Neuronal stem cell (in vitro differentiated cells): ENCODE measurements around the gene MARK4.

Experiments used
- DNase-seq: peaks from one replicate; pipeline ENCODE4 v3.0.0-alpha.2; 2013; ENCODE audit warnings: low spot score
- H2AFZ ChIP-seq: one replicate; pipeline ENCODE4 v1.6.1; 2013; ENCODE audit warnings: mild to moderate bottlenecking, low read length, inconsistent platforms
- H2AK5ac ChIP-seq: 2 replicates; pipeline ENCODE4 v1.6.1; 2013; ENCODE audit warnings: low read depth, mild to moderate bottlenecking, inconsistent platforms, low read length, moderate library complexity, mixed read lengths
- H2BK120ac ChIP-seq: 2 replicates; pipeline ENCODE4 v1.6.1; 2013; ENCODE audit warnings: low read depth, mild to moderate bottlenecking, inconsistent platforms, low read length, moderate library complexity, mixed read lengths
- H2BK12ac ChIP-seq: one replicate; pipeline ENCODE4 v1.6.1; 2013; ENCODE audit warnings: low read length, inconsistent platforms
- H2BK15ac ChIP-seq: 2 replicates; pipeline ENCODE4 v1.6.1; 2013; ENCODE audit warnings: mild to moderate bottlenecking, low read length, inconsistent platforms, mixed read lengths
- H2BK5ac ChIP-seq: one replicate; pipeline ENCODE4 v1.6.1; 2013; ENCODE audit warnings: inconsistent platforms, mild to moderate bottlenecking, low read length, moderate library complexity
- H3K14ac ChIP-seq: one replicate; pipeline ENCODE4 v1.6.1; 2013; ENCODE audit warnings: low read length, inconsistent platforms
- H3K18ac ChIP-seq: 2 replicates; pipeline ENCODE4 v1.6.1; 2013; ENCODE audit warnings: low read length, inconsistent platforms
- H3K23ac ChIP-seq: 2 replicates; pipeline ENCODE4 v1.6.1; 2013; ENCODE audit warnings: low read depth, mild to moderate bottlenecking, mixed read lengths, low read length, inconsistent platforms; ENCODE audit not compliant: poor library complexity
- H3K27ac ChIP-seq: replicated peaks from 3 replicates; pipeline ENCODE4 v1.5.1; 2013; ENCODE audit warnings: low read length, inconsistent platforms
- H3K27me3 ChIP-seq, 3 experiments: 2 replicates each; pipeline ENCODE4 v1.6.1; 2013; ENCODE audit warnings: low read length in 3 of 3, mild to moderate bottlenecking in 2 of 3, inconsistent platforms in 1 of 3, low read depth in 1 of 3, mixed read lengths in 1 of 3, moderate library complexity in 1 of 3; ENCODE audit not compliant: control insufficient read depth in 3 of 3, insufficient read depth in 3 of 3
- H3K36me3 ChIP-seq, 2 donors: replicated peaks in 1 of 2; 2 replicates each; pipeline ENCODE4 v1.6.1; 2013; ENCODE audit warnings: low read length in 2 of 2; ENCODE audit not compliant: control insufficient read depth in 2 of 2, insufficient read depth in 2 of 2
- H3K4ac ChIP-seq: 2 replicates; pipeline ENCODE4 v1.6.1; 2013; ENCODE audit warnings: inconsistent platforms, mild to moderate bottlenecking, low read length, moderate library complexity
- H3K4me1 ChIP-seq, 2 donors: 1 replicate in 1 of 2; 2 replicates in 1 of 2; pipeline ENCODE4 v1.6.1; 2013; ENCODE audit warnings: low read length in 2 of 2, low read depth in 1 of 2; ENCODE audit not compliant: control insufficient read depth in 2 of 2, insufficient read depth in 1 of 2
- H3K4me2 ChIP-seq: one replicate; pipeline ENCODE4 v1.6.1; 2013; ENCODE audit warnings: mild to moderate bottlenecking, low read length, inconsistent platforms; ENCODE audit not compliant: insufficient read depth, poor library complexity, severe bottlenecking
- H3K4me3 ChIP-seq, 2 donors: 2 replicates each; pipeline ENCODE4 v1.5.1; 2013; ENCODE audit warnings: low read length in 2 of 2, mild to moderate bottlenecking in 2 of 2, inconsistent platforms in 1 of 2, moderate library complexity in 1 of 2
- H3K79me1 ChIP-seq: one replicate; pipeline ENCODE4 v1.6.1; 2013; ENCODE audit warnings: low read depth, mild to moderate bottlenecking, inconsistent platforms, low read length, moderate library complexity
- H3K9ac ChIP-seq: one replicate; pipeline ENCODE4 v1.6.1; 2013; ENCODE audit warnings: mild to moderate bottlenecking, low read depth, low read length, inconsistent platforms; ENCODE audit not compliant: poor library complexity
- H3K9me3 ChIP-seq, 2 donors: replicated peaks in 1 of 2; 2 replicates each; pipeline versions ENCODE3 to v1.6.1; 2013; ENCODE audit warnings: low read length in 2 of 2, mild to moderate bottlenecking in 2 of 2, inconsistent platforms in 1 of 2, low read depth in 1 of 2, mixed read lengths in 1 of 2, moderate library complexity in 1 of 2; ENCODE audit not compliant: control insufficient read depth in 2 of 2, insufficient read depth in 1 of 2
- H4K8ac ChIP-seq: one replicate; pipeline ENCODE4 v1.6.1; 2013; ENCODE audit warnings: low read depth, mild to moderate bottlenecking, inconsistent platforms, low read length, moderate library complexity
- H4K91ac ChIP-seq: one replicate; pipeline ENCODE4 v1.6.1; 2013; ENCODE audit warnings: low read length, low read depth, mild to moderate bottlenecking, inconsistent platforms; ENCODE audit not compliant: poor library complexity
- WGBS, 2 donors: extraction: QIAGEN DNeasy Blood & Tissue Kit; methylation state at CpG; one replicate each; pipeline ENCODE4 v1.1.7; 2013; ENCODE audit warnings: missing lambda C conversion rate in 2 of 2, mixed read lengths in 1 of 2; ENCODE audit not compliant: insufficient read length in 2 of 2, insufficient replicate concordance in 1 of 2; ENCODE audit errors: extremely low coverage in 2 of 2; 5-methylcytosine and 5-hydroxymethylcytosine counted together

MARK4 gene

DNA sequence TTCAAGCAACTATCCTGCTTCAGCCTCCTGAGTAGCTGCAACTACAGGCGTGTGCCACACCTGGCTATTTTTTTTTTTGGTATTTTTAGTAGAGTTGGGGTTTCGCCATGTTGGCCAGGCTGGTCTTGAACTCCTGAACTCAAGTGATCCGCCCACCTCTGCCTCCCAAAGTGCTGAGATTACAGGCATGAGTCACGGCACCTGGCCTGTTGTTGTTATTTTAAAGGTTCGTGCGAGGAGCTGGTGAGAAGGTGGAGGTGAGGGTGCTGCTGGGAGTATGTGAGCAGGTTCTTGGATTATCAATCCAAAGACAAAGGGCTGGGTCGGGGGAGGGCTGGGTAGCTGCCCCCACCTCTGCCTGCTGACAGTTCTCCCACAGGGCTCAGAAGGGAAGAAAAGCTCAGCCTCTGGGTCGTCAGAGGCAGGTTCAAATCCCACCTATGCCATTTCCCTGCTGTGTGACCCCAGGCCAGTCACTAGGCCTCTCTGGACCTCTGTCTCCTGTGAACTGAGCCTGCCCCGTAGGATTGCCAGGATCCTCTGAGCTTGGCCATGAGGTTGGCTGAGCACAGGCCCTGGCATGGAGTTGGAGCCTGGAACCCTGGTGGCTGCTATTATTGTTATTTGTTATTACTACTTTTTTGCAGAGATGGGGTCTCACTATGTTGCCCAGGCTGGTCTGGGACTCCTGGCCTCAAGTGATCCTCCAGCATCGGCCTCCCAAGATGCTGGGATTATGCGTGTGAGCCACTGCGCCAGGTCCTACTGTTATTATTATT is 70.1 kb downstream of the MARK4 start:
- Histone ChIP-seq H3K4me1 (peaks cover 13 to 14% of the 10 kb centered on the region in 2 donors), H3K79me1 (no peaks in the 10 kb centered on the region), H3K4me2 (no peak overlapping the region), H3K4ac (no peak overlapping the region), H2BK15ac (no peak overlapping the region), H3K9ac (no peak overlapping the region), H2BK5ac (no peak overlapping the region), H2BK120ac (peak overlapping the region; percentile 9), H2AK5ac (no peak overlapping the region), H3K9me3 (no peaks in the 10 kb centered on the region), H4K91ac (no peak overlapping the region), H2AFZ (no peak overlapping the region), H3K14ac (no peak overlapping the region), H3K18ac (no peak overlapping the region), H3K27ac (no peak overlapping the region), H2BK12ac (no peak overlapping the region), H4K8ac (no peak overlapping the region), H3K23ac (no peak overlapping the region), H3K27me3 (peaks cover 0 to 31% (median 21%) of the 10 kb centered on the region in 3 experiments), H3K4me3 (no peak overlapping the region), H3K36me3 (no peaks in the 10 kb centered on the region)
- no CpG with 5 or more reads among the region's 12 CpGs for WGBS, 2 donors
- DNase-seq = no peak

DNA sequence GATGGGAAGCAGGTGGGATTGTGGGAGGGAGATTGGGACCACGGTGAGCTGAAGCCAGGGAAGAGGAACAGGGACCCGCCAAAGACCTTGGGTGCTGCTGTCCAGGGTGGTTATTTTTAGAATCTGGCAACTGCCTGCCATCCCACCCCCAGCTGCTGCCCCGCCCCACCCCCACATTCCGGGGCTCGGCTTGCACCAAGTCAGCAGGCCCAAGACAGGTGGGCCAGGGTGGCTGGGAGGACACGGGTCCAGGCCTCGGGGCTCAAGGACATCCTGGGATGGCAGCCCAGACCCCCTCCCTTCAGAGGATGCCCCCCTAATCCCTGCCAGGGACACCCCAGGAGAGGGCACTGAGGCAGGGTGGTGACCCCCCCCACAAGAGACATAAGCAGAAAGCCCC is 70.8 kb downstream of the MARK4 start:
- no peak overlapping the region for H3K23ac ChIP-seq
- no peak overlapping the region for H4K8ac ChIP-seq
- H3K27ac ChIP-seq = no peak overlapping the region
- H2BK15ac ChIP-seq = no peak overlapping the region
- H3K4me3 ChIP-seq = no peak overlapping the region
- no peak for DNase-seq
- H2AFZ ChIP-seq = no peak overlapping the region
- no peak overlapping the region for H3K14ac ChIP-seq
- no peaks in the 10 kb centered on the region for H3K9me3 ChIP-seq
- H3K4me1 ChIP-seq = peaks cover 13 to 14% of the 10 kb centered on the region in 2 donors
- no peak overlapping the region for H2AK5ac ChIP-seq
- peaks cover 0 to 31% (median 21%) of the 10 kb centered on the region in 3 experiments for H3K27me3 ChIP-seq
- no peak overlapping the region for H2BK5ac ChIP-seq
- H3K79me1 ChIP-seq = no peaks in the 10 kb centered on the region
- H3K18ac ChIP-seq = no peak overlapping the region
- H3K4me2 ChIP-seq = no peak overlapping the region
- no peak overlapping the region for H2BK12ac ChIP-seq
- no peaks in the 10 kb centered on the region for H3K36me3 ChIP-seq
- H3K4ac ChIP-seq = no peak overlapping the region
- no peak overlapping the region for H4K91ac ChIP-seq
- H2BK120ac ChIP-seq = peak overlapping the region; percentile 9
- no peak overlapping the region for H3K9ac ChIP-seq
- no CpG with 5 or more reads among the region's 7 CpGs for WGBS, 2 donors

DNA sequence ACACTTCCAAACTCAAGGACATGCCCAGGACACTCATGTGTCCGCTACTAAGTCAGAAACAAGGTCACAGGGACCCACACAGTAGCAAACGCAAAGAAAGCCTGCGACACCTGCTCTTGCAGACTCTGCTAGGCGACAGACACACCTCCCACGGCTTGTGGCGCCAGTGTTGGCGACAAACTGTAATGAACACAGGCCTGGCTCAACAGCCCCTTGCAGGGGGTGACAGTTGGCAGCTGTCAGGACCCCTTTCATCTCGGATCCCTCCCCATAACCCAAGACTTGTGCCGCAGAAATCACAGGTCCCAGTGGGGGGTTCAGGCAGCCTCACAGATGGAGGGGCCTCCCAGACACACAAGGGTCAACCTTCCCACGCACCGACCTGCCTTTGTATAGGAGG is 71.2 kb downstream of the MARK4 start:
- no peak overlapping the region for H4K91ac ChIP-seq
- no peak overlapping the region for H2BK12ac ChIP-seq
- no peak overlapping the region for H2BK15ac ChIP-seq
- H3K27me3 ChIP-seq = peaks cover 0 to 31% (median 21%) of the 10 kb centered on the region in 3 experiments
- WGBS, 2 donors = no CpG with 5 or more reads among the region's 11 CpGs
- H2AFZ ChIP-seq = no peak overlapping the region
- H2BK120ac ChIP-seq = peak overlapping the region; percentile 9
- H2AK5ac ChIP-seq = no peak overlapping the region
- no peaks in the 10 kb centered on the region for H3K79me1 ChIP-seq
- DNase-seq = no peak
- no peak overlapping the region for H3K14ac ChIP-seq
- H3K18ac ChIP-seq = peak overlapping the region; percentile 44
- no peak overlapping the region for H3K4ac ChIP-seq
- no peak overlapping the region for H3K4me3 ChIP-seq
- no peak overlapping the region for H3K9ac ChIP-seq
- H4K8ac ChIP-seq = no peak overlapping the region
- no peak overlapping the region for H3K4me2 ChIP-seq
- no peak overlapping the region for H3K27ac ChIP-seq
- H2BK5ac ChIP-seq = no peak overlapping the region
- H3K4me1 ChIP-seq = peaks cover 13 to 14% of the 10 kb centered on the region in 2 donors
- no peaks in the 10 kb centered on the region for H3K36me3 ChIP-seq
- H3K9me3 ChIP-seq = no peaks in the 10 kb centered on the region
- H3K23ac ChIP-seq = no peak overlapping the region

DNA sequence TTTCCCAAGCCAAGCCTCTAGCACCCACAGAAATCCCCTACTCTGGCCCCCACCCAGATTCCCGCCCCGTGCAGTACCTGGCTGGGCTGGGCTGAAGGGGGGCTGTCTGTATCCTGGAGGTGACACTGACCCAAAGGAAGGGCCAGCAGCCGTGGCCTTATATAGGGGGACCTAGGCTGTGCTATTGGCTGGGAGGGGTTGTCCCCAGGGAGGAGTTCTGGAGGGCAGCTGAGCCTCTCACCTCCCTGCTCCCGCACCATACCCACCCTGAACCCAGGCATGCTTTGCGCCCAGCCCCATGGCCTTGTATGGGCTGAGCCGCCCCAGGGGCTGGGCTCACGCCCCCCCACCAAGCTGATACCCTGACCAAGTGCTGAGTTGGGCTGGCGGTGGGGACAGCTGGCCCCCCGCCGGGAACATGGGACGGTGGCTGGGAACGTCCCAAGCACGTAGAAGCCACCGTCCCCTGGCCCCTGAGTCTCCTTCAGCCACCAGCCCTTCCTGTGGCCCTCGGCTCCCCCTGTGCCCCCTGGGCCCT is 71.7 kb downstream of the MARK4 start, which contains the start of gene CKM:
Gene CKM (minus strand): TSS at position 132 of the 538 bp plus-strand sequence. CDS start 3,162 bp downstream, outside the sequence.
- Histone ChIP-seq H3K4me3 (peak within 1 kb of the TSS in 1 of 2 donors; percentile 47), H3K27ac (no peak within 1 kb of the TSS), H3K4me1 (peaks cover 13 to 14% of the 10 kb centered on the region in 2 donors)

More for the DNA sequence above, 71.7 kb downstream of the MARK4 start, which contains the start of gene CKM:
- Histone ChIP-seq H2BK120ac (peak within 1 kb of the TSS; percentile 9), H3K4ac (no peak within 1 kb of the TSS), H3K18ac (peak within 1 kb of the TSS; percentile 93), H3K36me3 (no peaks in the 10 kb centered on the region), H2BK12ac (peak within 1 kb of the TSS; percentile 7), H2AFZ (peak within 1 kb of the TSS; percentile 78), H2BK5ac (no peak within 1 kb of the TSS), H3K79me1 (no peaks in the 10 kb centered on the region), H3K9me3 (no peaks in the 10 kb centered on the region), H3K14ac (peak within 1 kb of the TSS; percentile 39), H3K27me3 (peaks cover 0 to 31% (median 21%) of the 10 kb centered on the region in 3 experiments), H3K9ac (no peak within 1 kb of the TSS), H3K4me2 (peak within 1 kb of the TSS; percentile 78), H2BK15ac (no peak within 1 kb of the TSS), H4K91ac (no peak within 1 kb of the TSS), H4K8ac (no peak within 1 kb of the TSS), H3K23ac (no peak within 1 kb of the TSS), H2AK5ac (peak within 1 kb of the TSS; percentile 59)
- no peak for DNase-seq
- no CpG with 5 or more reads among the region's 15 CpGs for WGBS, 2 donors
